GM08714 (cell line): Measurements from ENCODE around the gene R3HDML.
A peak's percentile ranks its signal among the peaks of the same experiment; 100 is the strongest.
"Not testable (repeated sequence)": the region's sequence is repeated elsewhere in the genome, so short reads cannot be mapped to it uniquely, and the experiment has no call there.

Source experiments
- H3K4me3 ChIP-seq: fragments of 200-500 bp; sonication (Bioruptor generic); 2 replicates; pipeline ENCODE4 v1.5.1; 2014; ENCODE audit warnings: mild to moderate bottlenecking, low read length, inconsistent platforms
- ZNF274 ChIP-seq: IDR thresholded peaks from 2 replicates; pipeline ENCODE4 v1.6.1; 2012; ENCODE audit warnings: mild to moderate bottlenecking, low read depth, low read length

R3HDML gene, protein sequence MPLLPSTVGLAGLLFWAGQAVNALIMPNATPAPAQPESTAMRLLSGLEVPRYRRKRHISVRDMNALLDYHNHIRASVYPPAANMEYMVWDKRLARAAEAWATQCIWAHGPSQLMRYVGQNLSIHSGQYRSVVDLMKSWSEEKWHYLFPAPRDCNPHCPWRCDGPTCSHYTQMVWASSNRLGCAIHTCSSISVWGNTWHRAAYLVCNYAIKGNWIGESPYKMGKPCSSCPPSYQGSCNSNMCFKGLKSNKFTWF

DNA sequence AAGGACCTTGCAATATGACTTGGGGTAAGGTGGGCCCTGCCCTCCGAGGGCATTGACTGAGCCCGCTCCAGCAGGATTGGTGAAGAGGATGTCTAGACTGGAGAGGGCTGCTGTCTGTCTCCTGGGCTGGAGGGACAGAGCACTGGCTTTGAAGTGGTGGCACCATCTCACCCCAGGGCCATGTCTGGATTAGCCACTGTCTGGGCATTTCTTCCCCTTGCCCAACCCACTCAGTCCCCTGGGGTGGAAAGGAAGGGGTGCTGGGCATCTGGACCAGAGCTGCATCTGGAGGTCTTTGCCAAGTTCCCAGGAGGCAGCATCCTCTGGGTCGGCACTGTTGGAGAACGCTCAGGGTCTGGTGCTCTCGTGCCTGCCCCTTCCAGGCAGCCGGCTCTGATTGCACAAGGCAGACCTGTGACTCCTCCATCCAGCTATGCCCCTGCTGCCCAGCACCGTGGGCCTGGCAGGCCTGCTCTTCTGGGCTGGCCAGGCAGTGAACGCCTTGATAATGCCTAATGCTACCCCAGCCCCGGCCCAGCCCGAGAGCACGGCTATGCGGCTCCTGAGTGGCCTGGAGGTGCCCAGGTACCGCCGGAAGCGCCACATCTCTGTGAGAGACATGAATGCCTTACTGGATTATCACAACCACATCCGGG, at the start of gene R3HDML:
R3HDML (plus strand) TSS at position 319 of the 656 bp plus-strand sequence; CDS start at position 434, 115 bp downstream.
- no peak within 1 kb of the TSS for H3K4me3 ChIP-seq
- TF ChIP-seq ZNF274: no peak

DNA sequence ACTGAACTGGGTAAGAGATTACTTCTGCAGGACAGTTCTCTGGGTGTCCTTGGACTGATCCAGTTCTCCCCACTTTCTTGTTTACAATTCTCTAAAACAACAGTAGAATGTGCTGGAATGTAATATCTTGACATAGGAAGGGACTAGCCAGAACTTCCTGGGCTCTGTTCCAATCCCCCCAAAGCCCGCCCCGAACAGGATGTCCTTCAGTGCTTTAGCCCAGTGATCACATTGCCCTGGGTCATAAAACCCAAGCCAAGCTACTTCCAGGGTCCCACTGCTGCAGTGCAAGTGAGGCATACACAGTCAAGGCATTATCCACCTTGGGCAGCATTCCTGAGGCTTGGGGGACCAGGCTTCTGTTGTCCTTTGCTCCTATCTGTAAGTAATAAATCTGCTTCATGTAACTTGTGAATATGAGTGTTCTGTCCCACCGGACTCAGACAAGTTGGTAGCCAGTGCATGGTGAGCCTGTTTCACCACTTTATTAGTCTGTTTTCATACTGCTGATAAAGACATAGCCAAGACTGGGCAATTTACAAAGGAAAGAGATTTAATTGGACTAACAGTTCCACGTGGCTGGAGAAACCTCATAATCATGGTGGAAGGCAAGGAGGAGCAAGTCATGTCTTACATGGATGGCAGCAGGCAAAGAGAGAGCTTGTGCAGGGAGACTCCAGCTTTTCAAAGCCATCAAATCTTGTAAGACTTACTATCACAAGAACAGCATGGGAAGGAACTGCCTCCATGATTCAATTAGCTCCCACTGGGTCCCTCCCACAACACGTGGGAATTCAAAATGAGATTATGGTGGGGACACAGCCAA, 49.4 kb upstream of the R3HDML start:
- H3K4me3 ChIP-seq: no peak overlapping the region
- TF ChIP-seq ZNF274: no peak

DNA sequence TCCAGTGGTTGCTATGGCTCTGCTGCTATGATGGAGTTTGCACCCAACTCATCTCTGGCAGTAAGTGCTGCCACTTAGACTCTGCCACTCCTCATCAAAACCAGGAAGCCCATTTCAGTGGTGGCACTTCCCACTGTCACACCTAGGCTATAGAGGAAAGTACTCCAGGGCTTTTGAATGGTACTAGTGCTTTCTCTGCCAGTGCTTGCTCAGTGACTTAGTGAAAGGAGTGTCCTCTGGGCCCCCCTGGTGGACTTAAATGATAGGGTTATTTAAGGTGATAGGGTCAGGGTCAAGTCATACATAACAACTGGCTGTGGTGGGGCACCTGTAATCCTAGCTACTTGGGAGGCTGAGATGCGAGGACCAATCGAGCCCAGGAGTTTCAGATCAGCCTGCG, 48.6 kb upstream of the R3HDML start:
- no peak overlapping the region for H3K4me3 ChIP-seq
- TF ChIP-seq ZNF274: no peak

DNA sequence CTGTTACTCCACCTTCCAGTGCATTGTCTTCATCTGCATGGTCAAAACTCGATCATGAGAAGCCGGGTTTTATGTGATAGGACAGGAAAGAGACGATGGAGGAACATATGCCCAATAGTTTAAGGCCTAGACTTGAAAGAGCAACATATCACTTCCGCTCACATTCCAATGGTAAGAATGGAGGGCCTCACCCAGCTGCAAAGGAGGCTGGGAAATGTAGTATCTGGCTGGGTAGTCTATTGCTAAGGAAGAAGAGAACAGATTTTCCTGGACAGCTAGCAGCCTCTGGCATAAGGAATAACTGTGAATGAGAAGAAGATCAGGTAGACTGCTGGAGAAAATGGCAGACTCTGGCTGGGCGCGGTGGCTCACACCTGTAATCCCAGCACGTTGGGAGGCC, 45.1 kb upstream of the R3HDML start:
- no peak for TF ChIP-seq ZNF274
- H3K4me3 ChIP-seq: no peak overlapping the region

DNA sequence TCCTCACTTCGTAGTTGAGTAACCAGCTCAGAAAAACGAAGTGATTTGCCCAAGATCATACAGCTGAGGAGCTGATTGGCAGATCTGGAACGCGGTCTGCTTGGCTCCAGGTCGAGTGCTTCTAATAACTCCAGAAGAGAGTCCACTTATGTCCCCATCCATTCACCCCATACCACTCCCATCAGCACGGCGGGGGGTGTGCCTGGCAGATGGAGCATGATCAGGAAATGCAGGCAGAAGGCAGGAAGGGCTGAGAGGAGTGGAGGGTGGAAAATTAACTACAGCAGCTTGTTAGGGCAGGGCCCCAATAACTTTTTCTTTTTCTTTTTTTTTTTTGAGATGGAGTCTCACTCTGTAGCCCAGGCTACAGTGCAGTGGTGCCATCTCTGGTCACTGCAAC, 40.8 kb upstream of the R3HDML start:
- TF ChIP-seq ZNF274: no peak
- no peak overlapping the region for H3K4me3 ChIP-seq

DNA sequence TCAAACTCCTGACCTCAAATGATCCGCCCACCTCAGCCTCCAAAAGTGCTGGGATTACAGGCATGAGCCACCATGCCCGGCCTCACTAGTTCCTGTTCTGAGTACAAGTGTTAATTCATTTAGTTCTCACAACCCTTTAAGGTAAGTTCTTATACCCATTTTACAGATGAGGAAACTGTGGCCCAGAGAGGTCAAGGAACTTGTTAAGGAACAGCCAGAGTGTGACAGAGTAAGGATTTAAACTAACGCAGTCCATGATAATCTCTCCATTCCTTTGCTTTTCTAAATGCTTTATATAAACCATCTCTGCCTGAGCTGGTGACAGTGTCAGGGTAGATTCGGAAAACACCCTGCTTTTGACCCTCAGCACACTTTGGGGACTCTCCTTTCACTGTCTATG, 39.1 kb upstream of the R3HDML start:
- TF ChIP-seq ZNF274: no peak
- no peak overlapping the region for H3K4me3 ChIP-seq

DNA sequence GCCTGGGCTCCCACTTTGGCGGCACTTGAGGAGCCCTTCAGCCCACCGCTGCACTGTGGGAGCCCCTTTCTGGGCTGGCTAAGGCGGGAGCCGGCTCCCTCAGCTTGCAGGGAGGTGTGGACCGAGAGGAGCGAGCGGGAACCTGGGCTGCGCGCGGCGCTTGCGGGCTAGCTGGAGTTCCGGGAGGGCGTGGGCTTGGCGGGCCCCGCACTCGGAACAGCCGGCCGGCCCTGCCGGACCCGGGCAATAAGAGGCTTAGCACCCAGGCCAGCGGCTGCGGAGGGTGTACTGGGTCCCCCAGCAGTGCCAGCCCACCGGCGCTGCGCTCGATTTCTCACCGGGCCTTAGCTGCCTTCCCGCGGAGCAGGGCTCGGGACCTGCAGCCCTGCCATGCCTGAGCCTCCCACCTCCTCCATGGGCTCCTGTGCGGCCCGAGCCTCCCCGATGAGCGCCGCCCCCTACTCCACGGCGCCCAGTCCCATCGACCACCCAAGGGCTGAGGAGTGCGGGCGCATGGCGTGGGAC, 37.8 kb upstream of the R3HDML start:
- H3K4me3 ChIP-seq: not testable (repeated sequence)

DNA sequence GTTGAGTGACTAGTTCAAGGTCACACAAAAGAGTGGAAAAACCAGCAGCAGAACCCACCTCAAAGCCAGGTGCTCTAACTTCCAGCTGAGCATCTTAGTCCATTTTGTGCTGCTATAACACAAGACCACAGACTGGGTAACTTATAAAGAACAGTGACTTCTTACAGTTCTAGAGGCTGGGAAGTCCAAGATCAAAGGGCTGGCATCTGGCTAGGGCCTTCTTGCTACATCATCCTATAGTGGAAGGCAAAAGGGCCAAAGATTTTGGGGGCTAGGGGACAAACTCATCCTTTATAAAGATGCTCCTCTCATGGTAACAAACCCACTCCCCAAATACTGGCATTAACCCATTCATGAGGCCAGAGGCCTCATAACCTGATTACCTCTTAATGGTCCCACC, 35.6 kb upstream of the R3HDML start:
- no peak overlapping the region for H3K4me3 ChIP-seq
- TF ChIP-seq ZNF274: no peak

DNA sequence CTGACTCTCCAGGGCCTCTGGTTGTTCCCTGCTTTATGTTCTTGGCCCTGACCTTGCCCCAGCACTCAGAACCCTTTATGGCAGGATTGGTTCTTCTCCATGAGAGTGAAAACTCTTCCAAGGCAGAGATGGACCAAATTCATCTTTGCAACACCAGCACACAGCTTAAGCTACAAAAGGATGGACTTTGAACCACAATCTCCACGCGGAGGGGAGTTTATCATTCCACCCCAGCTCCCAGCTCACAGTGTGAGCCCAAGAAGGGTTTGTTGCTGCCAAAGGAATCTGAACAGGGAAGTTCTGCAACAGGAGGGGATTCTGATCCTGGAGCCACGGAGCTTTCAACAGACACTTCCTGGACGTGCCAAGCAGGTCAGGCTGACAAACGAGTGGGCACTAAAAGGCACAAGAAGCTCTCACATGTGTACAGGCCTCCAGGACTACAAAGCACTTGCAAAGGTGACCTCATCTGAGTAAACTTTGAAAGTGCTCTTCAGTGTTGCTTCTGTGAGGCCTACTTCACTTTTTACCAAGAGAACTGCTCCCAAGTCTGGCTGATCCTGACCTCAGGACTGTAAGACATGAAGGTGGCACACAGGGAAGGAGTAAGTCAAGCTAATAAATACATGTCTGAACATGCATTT, 34.7 kb upstream of the R3HDML start:
- no peak for TF ChIP-seq ZNF274
- no peak overlapping the region for H3K4me3 ChIP-seq

DNA sequence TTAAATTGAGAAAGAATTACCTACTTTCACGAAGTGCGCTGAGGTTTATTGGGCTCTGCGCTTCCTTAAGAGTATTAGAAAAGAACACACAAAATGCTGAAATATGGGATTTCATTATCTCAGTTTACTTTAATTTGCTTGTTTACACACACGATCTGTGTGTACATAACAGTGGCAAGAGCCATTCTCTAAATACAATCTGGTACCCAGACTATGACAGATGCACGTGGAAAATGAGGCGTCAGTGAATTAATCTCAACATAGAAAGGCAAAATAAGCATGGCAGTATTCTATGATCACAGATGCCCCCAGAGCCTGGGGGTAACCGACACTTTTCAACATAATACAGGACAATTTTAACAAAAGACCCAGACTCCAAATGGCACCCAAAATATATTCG, 34.1 kb upstream of the R3HDML start:
- TF ChIP-seq ZNF274: no peak
- H3K4me3 ChIP-seq: no peak overlapping the region

DNA sequence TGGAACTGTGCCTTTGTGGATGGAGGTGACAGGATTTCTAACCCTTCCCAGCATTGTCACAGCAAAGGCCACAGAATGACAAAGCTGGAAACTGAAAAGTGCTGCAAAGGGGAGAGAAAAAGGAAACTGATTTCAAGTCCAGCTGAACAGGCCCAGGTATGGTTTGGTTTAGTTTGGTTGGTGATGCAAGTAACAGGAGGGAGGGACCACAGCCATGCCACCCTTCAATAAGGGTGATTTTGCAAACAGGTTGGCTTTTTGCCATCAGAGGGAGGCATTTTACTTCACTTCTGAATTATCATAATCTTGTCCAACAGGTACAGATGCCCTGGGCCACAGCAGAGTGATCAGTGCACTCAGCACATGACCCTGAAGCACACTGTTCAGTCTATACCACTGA, 32.5 kb upstream of the R3HDML start:
- TF ChIP-seq ZNF274: no peak
- no peak overlapping the region for H3K4me3 ChIP-seq

DNA sequence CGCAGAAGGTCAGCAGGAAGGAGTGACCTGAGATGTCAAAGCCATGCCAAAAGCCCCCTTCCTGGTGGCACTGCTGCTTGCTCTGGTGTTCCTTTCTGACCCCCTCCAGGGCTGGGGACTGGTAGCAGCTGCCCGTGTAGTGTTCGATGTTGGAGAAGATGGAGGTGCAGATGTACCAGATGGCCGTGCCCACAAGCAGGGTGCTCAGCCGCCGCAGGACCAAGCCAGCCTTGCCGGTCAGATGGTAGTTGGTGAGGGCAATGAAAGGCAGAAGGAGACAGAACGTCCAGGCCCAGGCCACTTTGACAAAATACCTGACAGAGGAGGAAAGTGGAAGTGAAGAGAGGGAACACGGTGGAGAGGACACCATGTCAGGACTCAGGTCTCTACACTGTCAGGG, 29.9 kb upstream of the R3HDML start:
- no peak for TF ChIP-seq ZNF274

DNA sequence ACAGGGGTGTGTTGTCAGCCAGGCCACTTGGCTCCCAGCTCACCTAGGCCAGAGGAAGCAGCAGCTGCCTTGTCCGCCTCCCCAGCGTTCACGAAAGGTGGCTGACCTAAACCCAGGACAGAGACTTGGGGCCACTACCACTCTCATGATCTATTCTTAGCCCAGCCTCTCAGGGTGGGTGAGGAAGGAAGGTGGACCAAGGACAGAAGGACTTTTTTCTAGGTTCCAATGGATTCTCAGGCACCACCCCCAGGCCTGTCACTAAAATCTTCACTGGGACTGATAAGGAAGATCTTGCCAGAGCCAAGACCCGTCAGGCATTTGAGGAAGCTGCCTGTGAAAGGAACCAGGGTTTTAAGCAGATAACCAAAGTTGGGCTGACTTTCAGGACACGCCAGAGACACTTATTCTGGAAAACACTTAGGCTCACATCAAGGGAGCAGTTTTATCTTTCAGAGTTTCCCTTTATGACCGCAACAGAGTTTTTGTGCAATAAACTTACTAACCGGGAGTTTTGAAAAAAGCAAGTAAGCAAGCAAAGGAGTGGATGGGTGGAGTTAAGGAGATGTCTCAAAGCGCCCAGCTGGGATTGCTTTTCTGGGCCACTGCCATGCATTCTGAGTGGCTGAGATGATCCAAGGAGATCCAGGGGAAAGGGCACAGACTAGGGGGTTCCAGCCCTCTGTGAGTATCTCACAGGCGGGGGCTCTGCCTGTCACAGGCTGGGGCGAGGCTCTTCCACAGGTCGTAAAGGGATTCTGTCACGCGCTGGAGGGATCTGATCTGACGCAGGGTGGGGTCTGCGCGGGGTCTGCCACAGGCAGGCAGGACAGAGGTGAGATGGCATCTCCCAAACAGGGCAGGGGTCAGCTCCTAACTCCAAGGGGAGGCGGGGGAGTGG, 26.8 kb upstream of the R3HDML start:
- TF ChIP-seq ZNF274: no peak

More for the DNA sequence above, 29.9 kb upstream of the R3HDML start:
- no peak overlapping the region for H3K4me3 ChIP-seq

More for the DNA sequence above, 26.8 kb upstream of the R3HDML start:
- peak overlapping the region; percentile 74 for H3K4me3 ChIP-seq
